Nephron (organoid): ENCODE measurements around the gene MMP24.
"Not testable (repeated sequence)": the region's sequence is repeated elsewhere in the genome, so short reads cannot be mapped to it uniquely, and the experiment has no call there.

ENCODE experiments used
- H3K27ac Mint-ChIP-seq, 3 experiments: 2 replicates each; pipeline ENCODE4 v1.8.0; 2020; ENCODE audit warnings: mixed read lengths in 3 of 3, mild to moderate bottlenecking in 2 of 3, moderate library complexity in 1 of 3
- H3K27me3 Mint-ChIP-seq: 2 replicates; pipeline ENCODE4 v1.8.0; 2021; ENCODE audit warnings: low read depth, mild to moderate bottlenecking, moderate library complexity, mixed read lengths
- H3K36me3 Mint-ChIP-seq: 2 replicates; pipeline ENCODE4 v1.8.0; 2020; ENCODE audit warnings: low read depth, mixed read lengths
- H3K4me1 Mint-ChIP-seq: 2 replicates; pipeline ENCODE4 v1.8.0; 2020; ENCODE audit warnings: mixed read lengths
- H3K4me3 Mint-ChIP-seq, 3 experiments: 2 replicates each; pipeline ENCODE4 v1.8.0; 2020; ENCODE audit warnings: mild to moderate bottlenecking in 3 of 3, mixed read lengths in 3 of 3, moderate library complexity in 2 of 3
- H3K9me3 Mint-ChIP-seq: 2 replicates; pipeline ENCODE4 v1.8.0; 2020; ENCODE audit warnings: mixed read lengths
- TF ChIP-seq, protein P1 (sequence below), 3 experiments: fragments of 200-600 bp; sonication (generic); IDR thresholded peaks; one replicate each; pipeline ENCODE4 v1.5.0; 2021; ENCODE audit warnings: antibody characterized with exemption in 3 of 3; ENCODE audit not compliant: unreplicated experiment in 3 of 3

Gene MMP24

DNA sequence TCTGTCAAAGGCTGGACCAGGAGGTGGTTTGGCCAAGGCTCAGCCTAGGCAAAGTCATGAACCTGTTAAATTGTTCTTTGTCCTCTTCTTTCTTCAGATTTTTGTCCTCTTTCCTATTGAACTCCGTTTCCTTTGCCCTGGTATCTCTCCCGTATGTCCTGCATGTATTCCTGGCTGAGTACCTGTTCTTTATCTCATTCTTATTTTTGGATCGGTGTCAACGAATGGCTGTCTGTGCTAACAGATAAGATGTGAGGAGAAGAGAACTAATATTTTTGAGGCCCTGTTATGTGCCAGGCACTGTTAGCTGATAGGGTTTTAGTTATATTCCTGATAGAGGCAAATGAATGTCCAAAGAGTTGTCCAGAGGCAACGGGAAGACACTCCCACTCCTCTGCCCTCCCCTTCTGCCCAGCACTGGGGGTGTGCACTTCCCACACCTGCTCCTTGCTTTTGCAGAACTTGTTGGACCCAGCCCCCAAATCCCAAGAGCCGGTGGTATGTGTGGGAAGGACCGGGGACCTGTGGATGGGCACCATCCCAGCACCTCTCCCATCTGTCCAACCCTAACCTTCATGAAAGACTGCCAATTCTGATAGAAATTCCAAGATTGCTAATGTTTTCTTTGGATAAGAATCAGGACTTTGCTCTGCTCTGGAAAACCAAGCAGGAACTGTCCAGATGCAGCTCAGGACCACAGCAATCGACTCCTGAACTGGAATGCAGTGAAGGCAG lies 30.9 kb downstream of the MMP24 start:
- TF ChIP-seq, protein P1, sequence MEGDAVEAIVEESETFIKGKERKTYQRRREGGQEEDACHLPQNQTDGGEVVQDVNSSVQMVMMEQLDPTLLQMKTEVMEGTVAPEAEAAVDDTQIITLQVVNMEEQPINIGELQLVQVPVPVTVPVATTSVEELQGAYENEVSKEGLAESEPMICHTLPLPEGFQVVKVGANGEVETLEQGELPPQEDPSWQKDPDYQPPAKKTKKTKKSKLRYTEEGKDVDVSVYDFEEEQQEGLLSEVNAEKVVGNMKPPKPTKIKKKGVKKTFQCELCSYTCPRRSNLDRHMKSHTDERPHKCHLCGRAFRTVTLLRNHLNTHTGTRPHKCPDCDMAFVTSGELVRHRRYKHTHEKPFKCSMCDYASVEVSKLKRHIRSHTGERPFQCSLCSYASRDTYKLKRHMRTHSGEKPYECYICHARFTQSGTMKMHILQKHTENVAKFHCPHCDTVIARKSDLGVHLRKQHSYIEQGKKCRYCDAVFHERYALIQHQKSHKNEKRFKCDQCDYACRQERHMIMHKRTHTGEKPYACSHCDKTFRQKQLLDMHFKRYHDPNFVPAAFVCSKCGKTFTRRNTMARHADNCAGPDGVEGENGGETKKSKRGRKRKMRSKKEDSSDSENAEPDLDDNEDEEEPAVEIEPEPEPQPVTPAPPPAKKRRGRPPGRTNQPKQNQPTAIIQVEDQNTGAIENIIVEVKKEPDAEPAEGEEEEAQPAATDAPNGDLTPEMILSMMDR (IDR thresholded peaks at IDR 0.05; ENCODE audit: unreplicated experiment in 3 of 3): no peak
- Mint-ChIP-seq H3K9me3 (no peaks in the 10 kb centered on the region), H3K27ac (peak overlapping the region in 2 of 3 experiments; percentile 0), H3K4me1 (peaks cover 15% of the 10 kb centered on the region), H3K4me3 (no peak overlapping the region), H3K36me3 (no peaks in the 10 kb centered on the region), H3K27me3 (peaks cover 6% of the 10 kb centered on the region)

DNA sequence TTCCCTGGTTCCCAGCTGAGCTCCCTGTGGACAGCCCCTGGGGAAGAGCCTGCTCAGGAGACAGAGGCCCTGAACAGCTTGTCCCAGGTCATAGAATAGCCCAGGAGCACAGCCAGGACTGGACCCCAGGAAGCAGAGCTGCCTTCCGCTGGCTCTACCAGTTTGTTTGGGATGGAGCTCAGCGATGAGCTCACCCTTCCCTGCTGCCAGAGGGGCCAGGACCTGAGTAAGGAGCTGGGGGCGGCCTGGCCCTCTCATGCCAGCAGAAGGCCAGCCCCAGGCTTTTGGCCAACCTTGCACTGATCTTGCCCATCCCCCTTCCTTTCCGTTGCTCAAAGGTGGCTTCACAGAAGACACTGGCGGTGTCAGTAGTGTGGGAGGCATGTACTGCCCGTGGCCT lies 33.9 kb downstream of the MMP24 start:
- Mint-ChIP-seq H3K4me1 (peaks cover 26% of the 10 kb centered on the region), H3K9me3 (no peaks in the 10 kb centered on the region), H3K4me3 (no peak overlapping the region), H3K27ac (no peak overlapping the region), H3K36me3 (no peaks in the 10 kb centered on the region), H3K27me3 (peaks cover 6% of the 10 kb centered on the region)
- TF ChIP-seq, protein P1 (IDR thresholded peaks at IDR 0.05; ENCODE audit: unreplicated experiment in 3 of 3): no peak

DNA sequence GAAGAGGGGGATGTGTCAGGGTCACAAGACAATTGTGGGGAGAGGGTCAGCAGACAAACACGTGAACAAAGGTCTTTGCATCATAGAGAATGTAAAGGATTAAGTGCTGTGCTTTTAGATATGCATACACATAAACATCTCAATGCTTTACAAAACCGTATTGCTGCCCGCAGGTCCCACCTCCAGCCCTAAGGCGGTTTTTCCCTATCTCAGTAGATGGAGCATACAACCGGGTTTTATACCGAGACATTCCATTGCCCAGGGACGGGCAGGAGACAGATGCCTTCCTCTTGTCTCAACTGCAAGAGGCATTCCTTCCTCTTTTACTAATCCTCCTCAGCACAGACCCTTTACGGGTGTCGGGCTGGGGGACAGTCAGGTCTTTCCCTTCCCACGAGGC lies 35.8 kb downstream of the MMP24 start:
- not testable (repeated sequence) for H3K27me3 Mint-ChIP-seq, H3K36me3 Mint-ChIP-seq, H3K4me3 Mint-ChIP-seq, H3K9me3 Mint-ChIP-seq
- H3K27ac Mint-ChIP-seq: peak overlapping the region in 2 of 3 experiments; percentile 23 to 69
- peaks cover 24% of the 10 kb centered on the region for H3K4me1 Mint-ChIP-seq

DNA sequence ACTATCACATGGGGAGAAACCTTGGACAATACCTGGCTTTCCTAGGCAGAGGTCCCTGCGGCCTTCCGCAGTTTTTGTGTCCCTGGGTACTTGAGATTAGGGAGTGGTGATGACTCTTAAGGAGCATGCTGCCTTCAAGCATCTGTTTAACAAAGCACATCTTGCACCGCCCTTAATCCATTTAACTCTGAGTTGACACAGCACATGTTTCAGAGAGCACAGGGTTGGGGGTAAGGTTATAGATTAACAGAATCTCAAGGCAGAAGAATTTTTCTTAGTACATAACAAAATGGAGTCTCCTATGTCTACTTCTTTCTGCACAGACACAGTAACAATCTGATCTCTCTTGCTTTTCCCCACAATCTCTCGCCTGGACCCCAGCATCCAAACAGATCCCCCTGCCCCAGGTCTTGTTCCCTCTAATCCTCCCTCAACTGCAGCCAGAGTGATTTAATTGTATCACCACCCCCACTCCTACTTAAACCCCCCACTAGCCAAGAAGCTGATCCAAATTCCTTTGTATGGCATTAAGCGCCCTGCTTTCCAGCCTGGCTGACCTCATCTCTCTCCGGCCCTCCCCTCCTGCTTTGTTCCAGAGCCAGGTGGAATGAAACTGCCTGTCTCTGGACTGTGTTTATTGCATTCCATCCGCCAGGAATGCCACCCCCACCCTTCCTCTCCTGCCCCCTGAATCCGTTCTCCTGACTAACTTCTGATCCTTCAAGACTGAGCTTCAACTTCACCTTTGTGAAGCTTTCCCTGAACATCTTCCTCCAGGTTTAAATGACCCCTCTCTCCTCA lies 36.4 kb downstream of the MMP24 start:
- H3K4me1 Mint-ChIP-seq: peaks cover 17% of the 10 kb centered on the region
- H3K9me3 Mint-ChIP-seq, H3K36me3 Mint-ChIP-seq, H3K27me3 Mint-ChIP-seq: not testable (repeated sequence)
- peak overlapping the region in 2 of 3 experiments; percentile 2 to 12 for H3K4me3 Mint-ChIP-seq
- peak overlapping the region; percentile 99 to 100 (median 99) for H3K27ac Mint-ChIP-seq

DNA sequence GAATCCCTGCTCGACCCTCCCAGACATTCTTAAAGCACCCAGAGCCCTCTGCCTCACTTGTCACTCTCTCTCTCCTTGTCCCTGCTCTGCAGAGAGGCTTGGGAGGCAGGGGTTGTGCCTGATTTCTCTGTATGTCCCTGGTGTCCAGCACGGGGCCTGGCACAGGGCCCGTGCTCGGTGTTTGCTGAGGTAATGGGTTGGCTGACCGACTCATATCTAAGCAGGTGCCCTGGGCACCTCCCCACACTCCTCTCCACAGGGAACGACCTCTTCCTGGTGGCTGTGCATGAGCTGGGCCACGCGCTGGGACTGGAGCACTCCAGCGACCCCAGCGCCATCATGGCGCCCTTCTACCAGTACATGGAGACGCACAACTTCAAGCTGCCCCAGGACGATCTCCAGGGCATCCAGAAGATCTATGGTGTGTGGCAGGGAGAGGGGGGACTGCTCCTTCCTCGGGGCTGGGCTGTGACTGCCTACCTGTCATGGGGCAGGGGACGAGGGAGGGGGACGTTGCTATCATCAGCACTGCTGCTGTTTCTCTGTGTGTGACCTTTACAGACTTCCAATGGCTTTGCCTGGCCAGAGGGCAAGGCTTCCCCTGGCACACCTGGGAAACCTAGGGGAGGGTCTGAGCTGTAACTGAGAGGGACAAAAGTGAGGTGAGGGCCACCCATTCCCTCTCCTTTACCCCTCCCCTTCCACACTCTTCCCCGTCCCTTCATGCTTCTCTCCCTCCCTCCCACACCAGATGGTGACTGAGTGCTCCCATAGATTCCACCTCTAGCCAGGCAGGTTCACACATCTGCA lies 37.2 kb downstream of the MMP24 start:
- TF ChIP-seq, protein P1 (IDR thresholded peaks at IDR 0.05; ENCODE audit: unreplicated experiment in 3 of 3): no peak
- H3K36me3 Mint-ChIP-seq: no peaks in the 10 kb centered on the region
- H3K4me3 Mint-ChIP-seq: peak overlapping the region in 2 of 3 experiments; percentile 2 to 12
- H3K4me1 Mint-ChIP-seq: peaks cover 11% of the 10 kb centered on the region
- H3K27me3 Mint-ChIP-seq: peaks cover 6% of the 10 kb centered on the region
- H3K9me3 Mint-ChIP-seq: no peaks in the 10 kb centered on the region
- H3K27ac Mint-ChIP-seq: peak overlapping the region; percentile 99 to 100 (median 99)

DNA sequence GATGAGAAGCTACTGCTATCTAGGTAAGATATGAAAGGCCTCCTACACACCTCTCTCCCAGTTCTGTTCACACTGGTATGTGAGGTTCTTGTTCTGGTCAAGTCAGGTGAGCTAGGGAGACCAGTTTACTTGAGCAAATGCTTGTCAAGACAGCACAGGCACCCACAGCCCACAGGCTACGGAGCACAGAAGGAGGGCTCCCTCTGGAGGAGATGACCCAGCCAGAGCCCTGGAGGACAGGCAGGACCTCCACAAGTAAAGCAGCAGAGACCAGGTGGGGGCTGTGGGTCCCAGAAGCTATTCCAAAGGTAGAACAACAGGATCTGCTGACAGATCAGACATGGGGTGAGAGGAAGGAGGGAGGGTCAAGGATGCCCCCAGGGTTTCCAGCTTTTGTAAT lies 38.3 kb downstream of the MMP24 start:
- Mint-ChIP-seq H3K9me3 (no peaks in the 10 kb centered on the region), H3K27ac (peak overlapping the region in 2 of 3 experiments; percentile 81 to 99), H3K4me3 (no peak overlapping the region), H3K27me3 (no peaks in the 10 kb centered on the region), H3K4me1 (peaks cover 11% of the 10 kb centered on the region), H3K36me3 (peaks cover 4% of the 10 kb centered on the region)
- TF ChIP-seq, protein P1 (IDR thresholded peaks at IDR 0.05; ENCODE audit: unreplicated experiment in 3 of 3): no peak
